A673 (cell line): ENCODE measurements around the gene CAMK2A.

Experiments used
- EZH2 ChIP-seq: fragments of 200-600 bp; sonication (generic); IDR thresholded peaks from 2 replicates; pipeline ENCODE4 v1.6.1; 2017; ENCODE audit warnings: borderline replicate concordance, low read depth, mild to moderate bottlenecking, mixed read lengths, antibody characterized with exemption, low read length; ENCODE audit not compliant: poor library complexity, severe bottlenecking
- TF ChIP-seq, protein P1 (sequence below): fragments of 300-800, 200-600 bp; sonication (generic); conservative IDR thresholded peaks from 2 replicates; pipeline ENCODE4 v1.5.1; 2017; ENCODE audit warnings: low read depth, mild to moderate bottlenecking, antibody characterized with exemption, low read length, moderate library complexity, mixed read lengths

DNA sequence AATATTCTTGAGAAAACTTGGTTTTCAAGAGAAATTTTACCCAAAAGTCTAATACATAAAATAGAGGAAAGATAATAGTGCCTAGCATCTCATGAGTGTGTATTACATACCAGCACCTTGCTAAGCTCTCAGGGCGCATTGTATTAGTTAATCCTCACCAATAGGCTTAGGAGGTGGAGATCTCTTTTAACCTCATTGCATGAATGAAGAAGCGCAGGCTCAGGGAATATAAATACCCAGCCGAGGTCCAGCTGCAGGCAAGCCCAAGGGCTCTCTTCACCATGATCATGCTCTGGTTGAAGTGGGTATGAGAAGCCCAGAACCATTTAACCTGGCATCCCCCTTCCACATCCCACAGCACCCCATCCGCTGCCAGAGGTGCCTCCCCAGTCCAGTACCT, 46.0 kb downstream of the CAMK2A start:
- TF ChIP-seq, protein P1, sequence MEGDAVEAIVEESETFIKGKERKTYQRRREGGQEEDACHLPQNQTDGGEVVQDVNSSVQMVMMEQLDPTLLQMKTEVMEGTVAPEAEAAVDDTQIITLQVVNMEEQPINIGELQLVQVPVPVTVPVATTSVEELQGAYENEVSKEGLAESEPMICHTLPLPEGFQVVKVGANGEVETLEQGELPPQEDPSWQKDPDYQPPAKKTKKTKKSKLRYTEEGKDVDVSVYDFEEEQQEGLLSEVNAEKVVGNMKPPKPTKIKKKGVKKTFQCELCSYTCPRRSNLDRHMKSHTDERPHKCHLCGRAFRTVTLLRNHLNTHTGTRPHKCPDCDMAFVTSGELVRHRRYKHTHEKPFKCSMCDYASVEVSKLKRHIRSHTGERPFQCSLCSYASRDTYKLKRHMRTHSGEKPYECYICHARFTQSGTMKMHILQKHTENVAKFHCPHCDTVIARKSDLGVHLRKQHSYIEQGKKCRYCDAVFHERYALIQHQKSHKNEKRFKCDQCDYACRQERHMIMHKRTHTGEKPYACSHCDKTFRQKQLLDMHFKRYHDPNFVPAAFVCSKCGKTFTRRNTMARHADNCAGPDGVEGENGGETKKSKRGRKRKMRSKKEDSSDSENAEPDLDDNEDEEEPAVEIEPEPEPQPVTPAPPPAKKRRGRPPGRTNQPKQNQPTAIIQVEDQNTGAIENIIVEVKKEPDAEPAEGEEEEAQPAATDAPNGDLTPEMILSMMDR = no peak
- TF ChIP-seq EZH2 = no peak
